K562 (cell line): ENCODE results near the gene SDHAF1.

Source experiments
- CHD4 ChIP-seq: fragments of 200-600 bp; sonication (generic); IDR thresholded peaks from 3 replicates; pipeline ENCODE4 v1.6.1; 2012; ENCODE audit warnings: low read depth, mild to moderate bottlenecking, mixed read lengths, low read length, inconsistent platforms; ENCODE audit not compliant: insufficient read depth, insufficient replicate concordance, poor library complexity, severe bottlenecking
- JUN ChIP-seq, 2 experiments: sonication (generic) in 1 of 2; formaldehyde crosslinking in 1 of 2; IDR thresholded peaks; 2 replicates each; pipeline versions ENCODE4 v1.6.1 to v1.8.0; 2012 to 2022; ENCODE audit warnings: borderline replicate concordance in 2 of 2, mild to moderate bottlenecking in 2 of 2, improper control_type of control experiment in 1 of 2, low read depth in 1 of 2, low read length in 1 of 2, missing genetic modification reagents in 1 of 2
- MAX ChIP-seq: sonication (generic); formaldehyde crosslinking; IDR thresholded peaks from 2 replicates; pipeline ENCODE4 v1.9.0; 2022; ENCODE audit warnings: mild to moderate bottlenecking, missing genetic modification reagents
- POLR2A ChIP-seq: fragments of 450-650 bp; conservative IDR thresholded peaks from 2 replicates; pipeline ENCODE4 v1.6.1; 2016
- POLR2AphosphoS5 ChIP-seq: IDR thresholded peaks from 2 replicates; pipeline ENCODE4 v1.6.1; 2011; ENCODE audit warnings: mild to moderate bottlenecking, low read depth, low read length, moderate library complexity; ENCODE audit not compliant: control insufficient read depth, insufficient read depth
- SAFB2 ChIP-seq: fragments of 200-400 bp; formaldehyde crosslinking; IDR thresholded peaks from 2 replicates; pipeline ENCODE4 v1.6.1; 2018; ENCODE audit warnings: borderline replicate concordance, low read length, low read depth, moderate library complexity; ENCODE audit not compliant: severe bottlenecking
- SIN3A ChIP-seq, 2 experiments: fragments of 150-350 bp in 1 of 2; IDR thresholded peaks; 2 replicates each; pipeline ENCODE4 v1.6.1; 2011 to 2016; ENCODE audit warnings: borderline replicate concordance in 2 of 2, low read depth in 2 of 2, low read length in 2 of 2, mild to moderate bottlenecking in 2 of 2, moderate library complexity in 2 of 2; ENCODE audit not compliant: control insufficient read depth in 1 of 2
- ZNF146 ChIP-seq: IDR thresholded peaks from one replicate; pipeline ENCODE4 v1.6.1; 2018; ENCODE audit warnings: missing compliant biosample characterization; ENCODE audit not compliant: unreplicated experiment
- TF ChIP-seq, protein P1 (sequence below): IDR thresholded peaks from 2 replicates; pipeline ENCODE4 v1.6.1; 2011; ENCODE audit warnings: borderline replicate concordance, low read depth, mild to moderate bottlenecking, moderate library complexity, low read length; ENCODE audit not compliant: insufficient read depth, poor library complexity, severe bottlenecking

GRCh38 chr19:35992907-35993765 lies 1.9 kb upstream of the SDHAF1 start:
- TF ChIP-seq SIN3A (IDR thresholded peaks at IDR 0.05; ENCODE audit: borderline replicate concordance in 2 of 2, control insufficient read depth in 1 of 2, low read depth in 2 of 2, low read length in 2 of 2) (no peak), POLR2AphosphoS5 (no peak), CHD4 (no peak), MAX (no peak), SAFB2 (no peak), JUN (IDR thresholded peaks at IDR 0.05; ENCODE audit: borderline replicate concordance, low read depth, low read length) (no peak), JUN (CRISPR knock-in tag; IDR thresholded peaks at IDR 0.05; ENCODE audit: borderline replicate concordance) (no peak), POLR2A (no peak), ZNF146 (CRISPR knock-in tag) (no peak)
- TF ChIP-seq, protein P1, sequence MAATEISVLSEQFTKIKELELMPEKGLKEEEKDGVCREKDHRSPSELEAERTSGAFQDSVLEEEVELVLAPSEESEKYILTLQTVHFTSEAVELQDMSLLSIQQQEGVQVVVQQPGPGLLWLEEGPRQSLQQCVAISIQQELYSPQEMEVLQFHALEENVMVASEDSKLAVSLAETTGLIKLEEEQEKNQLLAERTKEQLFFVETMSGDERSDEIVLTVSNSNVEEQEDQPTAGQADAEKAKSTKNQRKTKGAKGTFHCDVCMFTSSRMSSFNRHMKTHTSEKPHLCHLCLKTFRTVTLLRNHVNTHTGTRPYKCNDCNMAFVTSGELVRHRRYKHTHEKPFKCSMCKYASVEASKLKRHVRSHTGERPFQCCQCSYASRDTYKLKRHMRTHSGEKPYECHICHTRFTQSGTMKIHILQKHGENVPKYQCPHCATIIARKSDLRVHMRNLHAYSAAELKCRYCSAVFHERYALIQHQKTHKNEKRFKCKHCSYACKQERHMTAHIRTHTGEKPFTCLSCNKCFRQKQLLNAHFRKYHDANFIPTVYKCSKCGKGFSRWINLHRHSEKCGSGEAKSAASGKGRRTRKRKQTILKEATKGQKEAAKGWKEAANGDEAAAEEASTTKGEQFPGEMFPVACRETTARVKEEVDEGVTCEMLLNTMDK: no peak
